H1 (cell line): ENCODE measurements around the gene MYBPC1. TPM values are rescaled to one million over a fixed set of nuclear protein-coding genes. Genes with fewer than 3 reads are reported as not detected.

Experiments used
- CTCF ChIA-PET: fragments of 300-600 bp; sonication (Branson Sonifier 250); formaldehyde crosslinking; loops from one replicate; lab custom pipeline; 2021; ENCODE audit not compliant: partially characterized antibody; lab: Charles Lee
- POLR2A ChIA-PET: fragments of 300-600 bp; sonication (Branson Sonifier 250); formaldehyde crosslinking; loops from one replicate; lab custom pipeline; 2021; ENCODE audit warnings: inconsistent platforms; ENCODE audit not compliant: partially characterized antibody; lab: Charles Lee
- DNase-seq, 2 experiments: peaks; one replicate each; pipeline versions ENCODE4 v3.0.0 to v3.0.0-alpha.2; 2010 to 2022; ENCODE audit warnings: low spot score in 2 of 2, low read depth in 1 of 2, mixed read lengths in 1 of 2
- FAIRE-seq: peaks from 2 replicates; lab custom pipeline; 2011; peaks lifted over from hg19 to GRCh38; lab: Jason Lieb, UNC
- H2AFZ ChIP-seq: 2 replicates; pipeline ENCODE4 v1.8.1; 2012; ENCODE audit warnings: low read length, inconsistent platforms
- H2AK5ac ChIP-seq: 2 replicates; pipeline ENCODE4 v1.6.1; 2013; ENCODE audit warnings: low read depth, low read length
- H2BK120ac ChIP-seq: replicated peaks from 2 replicates; pipeline ENCODE3; 2013; ENCODE audit warnings: low read depth, low read length, inconsistent platforms
- H2BK12ac ChIP-seq: 2 replicates; pipeline ENCODE4 v1.6.1; 2013; ENCODE audit warnings: low read depth, low read length
- H2BK15ac ChIP-seq: 2 replicates; pipeline ENCODE4 v1.6.1; 2013; ENCODE audit warnings: low read length
- H2BK20ac ChIP-seq: 2 replicates; pipeline ENCODE4 v1.6.1; 2013; ENCODE audit warnings: low read length
- H2BK5ac ChIP-seq: 2 replicates; pipeline ENCODE4 v1.6.1; 2013; ENCODE audit warnings: low read depth, low read length
- H3K14ac ChIP-seq: 2 replicates; pipeline ENCODE4 v1.6.1; 2013; ENCODE audit warnings: inconsistent platforms; ENCODE audit not compliant: insufficient read length
- H3K18ac ChIP-seq: 2 replicates; pipeline ENCODE4 v1.6.1; 2013; ENCODE audit warnings: low read length; ENCODE audit errors: extremely low read depth
- H3K23ac ChIP-seq: 2 replicates; pipeline ENCODE4 v1.6.1; 2013; ENCODE audit warnings: inconsistent platforms; ENCODE audit not compliant: insufficient read length
- H3K23me2 ChIP-seq: 2 replicates; pipeline ENCODE4 v1.6.1; 2013; ENCODE audit warnings: low read depth, low read length
- H3K27ac ChIP-seq: 2 replicates; pipeline ENCODE4 v1.6.1; 2011; ENCODE audit warnings: low read depth, low read length, inconsistent platforms
- H3K27me3 ChIP-seq, 4 experiments: replicated peaks in 1 of 4; 1 replicate in 1 of 4; 2 replicates in 3 of 4; pipeline versions ENCODE4 v1.6.1 to v1.8.1; 2011 to 2013; ENCODE audit warnings: low read length in 3 of 4, mild to moderate bottlenecking in 3 of 4, inconsistent platforms in 2 of 4, mixed read lengths in 2 of 4, moderate library complexity in 1 of 4; ENCODE audit not compliant: control insufficient read depth in 3 of 4, insufficient read depth in 3 of 4; ENCODE audit errors: extremely low read depth in 1 of 4
- H3K36me3 ChIP-seq, 4 experiments: 2 replicates each; pipeline versions ENCODE4 v1.6.1 to v1.8.1; 2011 to 2013; ENCODE audit warnings: mild to moderate bottlenecking in 4 of 4, low read length in 3 of 4, moderate library complexity in 2 of 4, control low read depth in 1 of 4, inconsistent platforms in 1 of 4; ENCODE audit not compliant: insufficient read depth in 4 of 4, control insufficient read depth in 2 of 4
- H3K4ac ChIP-seq: replicated peaks from 2 replicates; pipeline ENCODE3; 2013; ENCODE audit warnings: low read length, low read depth, mixed read lengths, inconsistent platforms; ENCODE audit not compliant: insufficient read length
- H3K4me1 ChIP-seq, 4 experiments: replicated peaks in 1 of 4; 1 replicate in 1 of 4; 2 replicates in 3 of 4; pipeline versions ENCODE4 v1.6.1 to v1.8.1; 2011 to 2013; ENCODE audit warnings: low read length in 3 of 4, inconsistent platforms in 2 of 4, mixed read lengths in 1 of 4; ENCODE audit not compliant: insufficient read depth in 4 of 4, control insufficient read depth in 3 of 4
- H3K4me2 ChIP-seq, 2 experiments: 2 replicates each; pipeline versions ENCODE4 v1.6.1 to v1.8.1; 2011 to 2013; ENCODE audit warnings: low read depth in 2 of 2, low read length in 2 of 2, control low read depth in 1 of 2, inconsistent platforms in 1 of 2, mild to moderate bottlenecking in 1 of 2; ENCODE audit not compliant: insufficient read depth in 1 of 2
- H3K4me3 ChIP-seq, 4 experiments: fragments of 200-600, 300-600 bp in 1 of 4; sonication (generic), shearing (Covaris generic), sonication (Bioruptor Twin) in 1 of 4; 2 replicates each; pipeline versions ENCODE4 v1.5.1 to v1.8.1; 2011 to 2016; ENCODE audit warnings: low read length in 4 of 4, low read depth in 3 of 4, control low read depth in 2 of 4, inconsistent platforms in 2 of 4, mild to moderate bottlenecking in 2 of 4, mixed read lengths in 1 of 4, moderate library complexity in 1 of 4; ENCODE audit not compliant: insufficient read depth in 2 of 4; ENCODE audit errors: extremely low read depth in 1 of 4
- H3K56ac ChIP-seq: replicated peaks from 2 replicates; pipeline ENCODE3; 2013; ENCODE audit warnings: low read depth, mild to moderate bottlenecking, mixed read lengths, low read length, inconsistent platforms; ENCODE audit not compliant: insufficient read length
- H3K79me1 ChIP-seq: 2 replicates; pipeline ENCODE4 v1.6.1; 2013; ENCODE audit warnings: low read depth, low read length, control low read depth
- H3K79me2 ChIP-seq, 2 experiments: 2 replicates each; pipeline versions ENCODE4 v1.6.1 to v1.8.1; 2012 to 2013; ENCODE audit warnings: low read length in 2 of 2, mild to moderate bottlenecking in 2 of 2, inconsistent platforms in 1 of 2; ENCODE audit not compliant: insufficient read depth in 2 of 2, control insufficient read depth in 1 of 2
- H3K9ac ChIP-seq, 4 experiments: replicated peaks in 1 of 4; 1 replicate in 1 of 4; 2 replicates in 3 of 4; pipeline versions ENCODE4 v1.6.1 to v1.8.1; 2011 to 2013; ENCODE audit warnings: low read depth in 3 of 4, low read length in 3 of 4, control low read depth in 2 of 4, mild to moderate bottlenecking in 2 of 4, moderate library complexity in 2 of 4, inconsistent platforms in 1 of 4; ENCODE audit errors: extremely low read depth in 1 of 4
- H3K9me3 ChIP-seq, 2 experiments: 2 replicates each; pipeline versions ENCODE4 v1.6.1 to v1.8.1; 2012 to 2013; ENCODE audit warnings: mild to moderate bottlenecking in 2 of 2, moderate library complexity in 2 of 2, control low read depth in 1 of 2, inconsistent platforms in 1 of 2, low read depth in 1 of 2, low read length in 1 of 2, mixed read lengths in 1 of 2; ENCODE audit not compliant: insufficient read depth in 2 of 2
- H4K20me1 ChIP-seq, 2 experiments: replicated peaks in 1 of 2; 2 replicates each; pipeline versions ENCODE3 to v1.8.1; 2011 to 2013; ENCODE audit warnings: inconsistent platforms in 2 of 2, low read length in 2 of 2, mild to moderate bottlenecking in 1 of 2; ENCODE audit not compliant: insufficient read depth in 2 of 2, control insufficient read depth in 1 of 2
- H4K5ac ChIP-seq: 2 replicates; pipeline ENCODE4 v1.6.1; 2013; ENCODE audit warnings: low read length, low read depth, mixed read lengths, inconsistent platforms; ENCODE audit not compliant: insufficient read length
- H4K8ac ChIP-seq: 2 replicates; pipeline ENCODE4 v1.8.0; 2013; ENCODE audit warnings: mild to moderate bottlenecking, moderate library complexity, low read length, inconsistent platforms; ENCODE audit not compliant: insufficient read depth; ENCODE audit errors: extremely low read depth
- H4K91ac ChIP-seq: replicated peaks from 2 replicates; pipeline ENCODE3; 2013; ENCODE audit warnings: low read length, mixed read lengths, inconsistent platforms; ENCODE audit not compliant: insufficient read length
- EGR1 ChIP-seq: IDR thresholded peaks from 2 replicates; pipeline ENCODE4 v1.6.1; 2011; ENCODE audit warnings: low read depth, low read length, borderline replicate concordance
- EP300 ChIP-seq, 2 experiments: IDR thresholded peaks; 1 replicate in 1 of 2; 2 replicates in 1 of 2; pipeline ENCODE4 v1.6.1; 2011 to 2012; ENCODE audit warnings: low read depth in 2 of 2, low read length in 2 of 2, mild to moderate bottlenecking in 2 of 2, borderline replicate concordance in 1 of 2, inconsistent platforms in 1 of 2, moderate library complexity in 1 of 2
- HDAC2 ChIP-seq, 2 experiments: fragments of 300-600 bp in 1 of 2; sonication (generic) in 1 of 2; IDR thresholded peaks; 2 replicates each; pipeline ENCODE4 v1.6.1; 2011 to 2012; ENCODE audit warnings: low read depth in 2 of 2, low read length in 2 of 2, mild to moderate bottlenecking in 2 of 2, moderate library complexity in 2 of 2, borderline replicate concordance in 1 of 2, inconsistent platforms in 1 of 2
- MAFK ChIP-seq: IDR thresholded peaks from 2 replicates; pipeline ENCODE4 v1.6.1; 2012; ENCODE audit warnings: low read depth, mild to moderate bottlenecking, improper control_type of control experiment, low read length
- WGBS, 2 experiments: shearing (Covaris generic) in 1 of 2; methylation state at CpG; one replicate each; pipeline versions ENCODE4 v1.1.6 to v1.1.7; 2013 to 2015; ENCODE audit warnings: low lambda C conversion rate in 2 of 2, mixed read lengths in 2 of 2, inconsistent platforms in 1 of 2, low coverage in 1 of 2, missing lambda C conversion rate in 1 of 2; ENCODE audit not compliant: insufficient replicate concordance in 2 of 2, insufficient coverage in 1 of 2, insufficient read length in 1 of 2; ENCODE audit errors: extremely low coverage in 1 of 2, missing lambda C conversion rate in 1 of 2; 5-methylcytosine and 5-hydroxymethylcytosine counted together
- polyA plus RNA-seq, 7 experiments: library from polyadenylated mRNA; depleted of rRNA in 3 of 7; stranded (reverse) in 5 of 7; unstranded in 2 of 7; fragments of >200 nt in 5 of 7; fragments of 200-250 nt in 2 of 7; gene quantifications; 1 replicate in 5 of 7; 2 replicates in 1 of 7; 4 replicates in 1 of 7; pipeline versions ENCODE4 v1.2.1 to v1.2.3, GENCODE V29; 2011 to 2013; ENCODE audit warnings: missing spikeins in 2 of 7, mixed read lengths in 2 of 7
- total RNA-seq: library from RNA; stranded (reverse); fragmentation: NEBNext Ultra II Directional; extraction: Animal tissue kit (Norgen Biotek cat#: 25700); gene quantifications from 2 replicates; pipeline ENCODE4 v1.2.1, GENCODE V29; 2021

The MYBPC1 gene
- total and polyA plus RNA-seq, 2 of the 8 experiments (the other 6 are each of a cell fraction or from before 2014, with no cell fraction given): not detected

DNA sequence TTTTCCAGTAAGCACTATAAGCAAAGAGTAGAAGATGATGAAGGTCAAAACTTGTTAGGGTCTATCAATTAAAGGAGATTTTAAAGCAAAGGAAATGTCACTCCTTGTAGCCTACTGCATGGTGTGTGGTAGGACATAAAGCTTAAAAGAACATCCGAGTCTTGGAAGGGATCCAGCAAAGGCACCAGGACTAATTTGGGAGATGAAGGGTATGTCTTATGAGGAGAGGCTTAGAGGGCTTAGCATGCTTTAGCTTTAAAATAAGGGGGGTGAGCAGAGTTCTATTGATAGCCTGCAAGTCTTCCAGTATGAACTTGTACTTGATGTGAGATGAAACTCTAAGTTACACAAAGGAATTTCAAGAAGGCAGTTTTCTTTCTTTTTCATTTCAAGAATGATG, 11.8 kb upstream of the MYBPC1 start:
- CTCF ChIA-PET: interaction anchor here (1.2 kb wide), 1 partner anchor 16 kb away, joined by 3 read pairs; no protein-coding TSS in a partner anchor
- Histone ChIP-seq H4K91ac (no peak overlapping the region), H2BK20ac (no peak overlapping the region), H3K79me2 (no peaks in the 10 kb centered on the region), H4K20me1 (no peaks in the 10 kb centered on the region), H3K27me3 (no peaks in the 10 kb centered on the region), H3K4ac (no peak overlapping the region), H2BK120ac (no peak overlapping the region), H3K27ac (no peak overlapping the region), H4K5ac (no peak overlapping the region), H2AK5ac (no peak overlapping the region), H2AFZ (no peak overlapping the region), H3K4me3 (no peak overlapping the region), H3K4me1 (peaks cover 0 to 7% (median 0%) of the 10 kb centered on the region in 4 experiments; a peak in 1 of 7 replicates), H3K23ac (no peak overlapping the region), H4K8ac (no peak overlapping the region), H2BK12ac (no peak overlapping the region), H2BK15ac (no peak overlapping the region), H3K23me2 (no peaks in the 10 kb centered on the region), H3K14ac (no peak overlapping the region), H3K79me1 (no peaks in the 10 kb centered on the region), H3K9me3 (no peaks in the 10 kb centered on the region; a peak in 1 of 4 replicates), H3K56ac (no peak overlapping the region), H3K9ac (no peak overlapping the region), H2BK5ac (no peak overlapping the region), H3K36me3 (no peaks in the 10 kb centered on the region), H3K18ac (no peak overlapping the region), H3K4me2 (no peak overlapping the region)
- POLR2A ChIA-PET: no interaction called here
- DNase-seq: no peak
- FAIRE-seq: no peak
- 85% methylated on average over 1 of the region's 1 CpG; no CpG with 5 or more reads in 1 of the 2 experiments for WGBS, 2 experiments
- TF ChIP-seq HDAC2 (IDR thresholded peaks at IDR 0.05; ENCODE audit: borderline replicate concordance in 1 of 2, low read depth in 2 of 2, low read length in 2 of 2) (no peak), EGR1 (no peak), EP300 (IDR thresholded peaks at IDR 0.05; ENCODE audit: borderline replicate concordance in 1 of 2, low read depth in 2 of 2, low read length in 2 of 2) (no peak), MAFK (no peak)
